Activated CD8-positive, alpha-beta T cell treated with anti-CD3 and anti-CD28 coated beads for 36 hours (primary cell): ENCODE measurements around the gene NHSL1. TPM values are rescaled to one million over a fixed set of nuclear protein-coding genes. Genes with fewer than 3 reads are reported as not detected.

Experiments used
- ATAC-seq: fragments of 200-7000 bp; cut with Tn5 transposase; one replicate; pipeline ENCODE4 v1.10.0; 2021; ENCODE audit warnings: mild to moderate bottlenecking, moderate library complexity
- CTCF ChIA-PET: fragments of 350-600 bp; sonication (Branson Sonifier 250); formaldehyde crosslinking; loops from one replicate; lab custom pipeline; 2021; ENCODE audit warnings: antibody characterized with exemption; lab: Charles Lee
- POLR2A ChIA-PET: fragments of 350-600 bp; sonication (Branson Sonifier 250); formaldehyde crosslinking; loops from one replicate; lab custom pipeline; 2021; ENCODE audit warnings: antibody characterized with exemption; lab: Charles Lee
- DNase-seq: peaks from one replicate; pipeline ENCODE4 v3.0.0-alpha.2; 2020
- H3K27ac Mint-ChIP-seq: one replicate; pipeline ENCODE4 v1.8.0; 2021; ENCODE audit warnings: mild to moderate bottlenecking, mixed read lengths
- H3K27me3 Mint-ChIP-seq: one replicate; pipeline ENCODE4 v1.8.0; 2021; ENCODE audit warnings: mixed read lengths
- H3K36me3 Mint-ChIP-seq: one replicate; pipeline ENCODE4 v1.8.0; 2021; ENCODE audit warnings: low read depth, mixed read lengths
- H3K4me1 Mint-ChIP-seq: one replicate; pipeline ENCODE4 v1.8.0; 2021; ENCODE audit warnings: low read depth, mixed read lengths
- H3K4me3 Mint-ChIP-seq: one replicate; pipeline ENCODE4 v1.8.0; 2021; ENCODE audit warnings: mild to moderate bottlenecking, moderate library complexity, mixed read lengths
- H3K9me3 Mint-ChIP-seq: one replicate; pipeline ENCODE4 v1.8.0; 2021; ENCODE audit warnings: mixed read lengths
- intact Hi-C: fragments of 100-400 bp; cut with micrococcal nuclease; formaldehyde crosslinking; loops from one replicate; pipeline ENCODE4 v1.10.0; 2022
- total RNA-seq, 2 experiments: library from RNA; stranded (reverse); gene quantifications; one replicate each; pipeline ENCODE4 v1.2.3, GENCODE V29; 2021
- TF ChIP-seq, protein P1 (sequence below): fragments of 200-600 bp; IDR thresholded peaks from one replicate; pipeline ENCODE4 v1.8.0; 2022; ENCODE audit warnings: antibody characterized with exemption, mild to moderate bottlenecking

NHSL1 gene
- total RNA-seq, 2 experiments from 2014 or later = 0.18 to 0.49 TPM

DNA sequence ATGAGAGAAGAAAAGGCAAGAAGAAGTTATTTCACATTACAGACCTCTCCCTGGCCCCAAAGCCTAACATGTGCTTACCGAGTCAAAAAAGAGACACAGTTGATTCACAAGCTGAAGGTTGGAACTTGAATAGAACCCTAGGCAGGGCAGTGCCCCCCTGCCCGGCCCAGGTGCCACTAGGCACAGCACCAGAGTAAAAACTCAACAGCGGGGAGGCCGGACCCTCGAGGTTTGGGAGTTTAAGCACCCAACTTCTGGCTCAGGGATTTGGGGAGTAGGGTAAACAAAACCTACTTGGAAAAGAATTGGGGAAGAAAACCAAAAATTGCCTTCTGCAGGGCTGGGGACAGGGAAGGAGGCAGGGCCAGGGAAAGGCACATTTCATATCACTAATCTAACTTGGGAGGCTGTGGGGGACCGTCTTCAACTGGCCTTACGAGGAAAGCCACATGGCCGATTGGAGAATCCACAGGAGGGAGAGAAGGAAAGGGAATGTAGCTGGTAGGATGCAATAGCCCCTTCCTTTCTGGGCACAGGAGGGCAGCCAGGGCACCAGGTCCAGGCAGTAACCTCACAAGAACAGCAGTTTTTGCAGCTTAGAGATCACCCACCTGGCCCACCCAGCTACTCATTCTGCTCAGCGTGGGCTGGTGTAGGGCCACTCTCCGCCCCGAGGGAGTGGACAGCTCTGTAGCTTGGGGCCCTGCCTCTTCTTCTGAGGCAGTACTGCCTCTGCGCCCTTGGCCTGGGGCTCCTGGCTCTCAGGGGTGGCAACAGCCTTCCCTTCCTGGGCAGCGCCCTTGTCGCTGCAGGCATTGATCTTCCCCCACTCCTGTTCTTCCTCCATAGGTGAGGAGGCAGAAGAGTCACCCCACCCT is 97.1 kb downstream of the NHSL1 start:
- DNase-seq (no peak), ATAC-seq (no peak)
- Mint-ChIP-seq H3K27ac (no peak overlapping the region), H3K27me3 (no peaks in the 10 kb centered on the region), H3K4me1 (peaks cover 23% of the 10 kb centered on the region), H3K9me3 (no peaks in the 10 kb centered on the region), H3K4me3 (no peak overlapping the region), H3K36me3 (peaks cover 11% of the 10 kb centered on the region)
- intact Hi-C loops = loop anchor here (10.0 kb wide), 1 partner anchor 287 kb away; no protein-coding TSS in a partner anchor
- ChIA-PET CTCF (interaction anchor here (0.9 to 5.1 kb wide), 4 partner anchors 8 to 364 kb away, joined by 3 to 23 read pairs (median 5); no protein-coding TSS in a partner anchor), POLR2A (interaction anchor here (0.7 to 1.1 kb wide), 2 partner anchors 8 to 34 kb away, joined by 3 read pairs; no protein-coding TSS in a partner anchor)
- TF ChIP-seq, protein P1, sequence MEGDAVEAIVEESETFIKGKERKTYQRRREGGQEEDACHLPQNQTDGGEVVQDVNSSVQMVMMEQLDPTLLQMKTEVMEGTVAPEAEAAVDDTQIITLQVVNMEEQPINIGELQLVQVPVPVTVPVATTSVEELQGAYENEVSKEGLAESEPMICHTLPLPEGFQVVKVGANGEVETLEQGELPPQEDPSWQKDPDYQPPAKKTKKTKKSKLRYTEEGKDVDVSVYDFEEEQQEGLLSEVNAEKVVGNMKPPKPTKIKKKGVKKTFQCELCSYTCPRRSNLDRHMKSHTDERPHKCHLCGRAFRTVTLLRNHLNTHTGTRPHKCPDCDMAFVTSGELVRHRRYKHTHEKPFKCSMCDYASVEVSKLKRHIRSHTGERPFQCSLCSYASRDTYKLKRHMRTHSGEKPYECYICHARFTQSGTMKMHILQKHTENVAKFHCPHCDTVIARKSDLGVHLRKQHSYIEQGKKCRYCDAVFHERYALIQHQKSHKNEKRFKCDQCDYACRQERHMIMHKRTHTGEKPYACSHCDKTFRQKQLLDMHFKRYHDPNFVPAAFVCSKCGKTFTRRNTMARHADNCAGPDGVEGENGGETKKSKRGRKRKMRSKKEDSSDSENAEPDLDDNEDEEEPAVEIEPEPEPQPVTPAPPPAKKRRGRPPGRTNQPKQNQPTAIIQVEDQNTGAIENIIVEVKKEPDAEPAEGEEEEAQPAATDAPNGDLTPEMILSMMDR = no peak

GRCh38 chr6:138400326-138400725 is 99.0 kb downstream of the NHSL1 start:
- CTCF ChIA-PET = no interaction called here

GRCh38 chr6:138397128-138398122 is 101.9 kb downstream of the NHSL1 start:
- no peaks in the 10 kb centered on the region for H3K4me1 Mint-ChIP-seq
- no peaks in the 10 kb centered on the region for H3K36me3 Mint-ChIP-seq
- H3K4me3 Mint-ChIP-seq = no peak overlapping the region
- H3K27me3 Mint-ChIP-seq = peaks cover 2% of the 10 kb centered on the region
- ChIA-PET CTCF (interaction anchor here (1.0 kb wide), 1 partner anchor 121 kb away, joined by 3 read pairs; no protein-coding TSS in a partner anchor), POLR2A (no interaction called here)
- H3K9me3 Mint-ChIP-seq = no peaks in the 10 kb centered on the region
- no peak for DNase-seq
- TF ChIP-seq, protein P1 = no peak
- intact Hi-C loops = no loop called here
- H3K27ac Mint-ChIP-seq = no peak overlapping the region
- ATAC-seq = no peak

More at GRCh38 chr6:138400326-138400725, 99.0 kb downstream of the NHSL1 start:
- Mint-ChIP-seq H3K4me3 (no peak overlapping the region), H3K27ac (no peak overlapping the region), H3K27me3 (peaks cover 2% of the 10 kb centered on the region), H3K4me1 (peaks cover 10% of the 10 kb centered on the region), H3K9me3 (no peaks in the 10 kb centered on the region), H3K36me3 (peaks cover 1% of the 10 kb centered on the region)
- ATAC-seq (no peak), DNase-seq (no peak)
- TF ChIP-seq, protein P1 = no peak
- intact Hi-C loops = loop anchor here (10.0 kb wide), 1 partner anchor 286 kb away; no protein-coding TSS in a partner anchor
- POLR2A ChIA-PET = no interaction called here

GRCh38 chr6:138396709-138397108 is 102.6 kb downstream of the NHSL1 start:
- H3K9me3 Mint-ChIP-seq = no peaks in the 10 kb centered on the region
- TF ChIP-seq, protein P1 = no peak
- H3K36me3 Mint-ChIP-seq = no peaks in the 10 kb centered on the region
- no peak overlapping the region for H3K27ac Mint-ChIP-seq
- H3K4me1 Mint-ChIP-seq = no peaks in the 10 kb centered on the region
- intact Hi-C loops = no loop called here
- DNase-seq (no peak), ATAC-seq (no peak)
- POLR2A ChIA-PET = no interaction called here
- H3K4me3 Mint-ChIP-seq = no peak overlapping the region
- peaks cover 2% of the 10 kb centered on the region for H3K27me3 Mint-ChIP-seq
- CTCF ChIA-PET = interaction anchor here (1.0 kb wide), 1 partner anchor 121 kb away, joined by 3 read pairs; no protein-coding TSS in a partner anchor
